HG03159 (cell line): ENCODE results near the gene ZNF679.
"Not testable (repeated sequence)": the region's sequence is repeated elsewhere in the genome, so short reads cannot be mapped to it uniquely, and the experiment has no call there.

ENCODE experiments used
- ATAC-seq: cut with Tn5 transposase; IDR thresholded peaks from one replicate; pipeline ENCODE4 v1.9.1; 2021; ENCODE audit warnings: mild to moderate bottlenecking, moderate library complexity; ENCODE audit not compliant: unreplicated experiment

The ZNF679 gene

DNA sequence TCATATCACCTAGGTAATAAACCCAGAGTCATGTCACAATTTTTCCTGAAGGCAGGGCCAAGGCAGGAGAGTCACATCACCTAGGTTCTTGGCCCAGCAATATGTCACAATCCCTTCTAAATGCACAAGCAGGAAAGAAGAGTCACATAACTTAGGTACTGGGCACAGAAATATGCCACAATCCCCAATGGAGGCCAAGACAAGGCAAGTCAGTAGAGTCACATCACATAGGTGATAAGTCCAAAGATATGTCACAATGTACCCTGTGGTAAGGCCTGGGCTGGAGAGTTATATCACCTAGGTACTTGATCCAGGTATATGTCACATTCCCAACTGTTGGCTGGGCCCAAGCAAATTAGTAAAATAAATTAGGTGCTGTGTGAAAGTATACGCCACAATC is at the start of gene ZNF679:
Gene ZNF679, plus strand, starts transcription at position 301 of the 400 bp plus-strand sequence. CDS start 20,644 bp downstream, outside the sequence.
- ATAC-seq = not testable (repeated sequence)

DNA sequence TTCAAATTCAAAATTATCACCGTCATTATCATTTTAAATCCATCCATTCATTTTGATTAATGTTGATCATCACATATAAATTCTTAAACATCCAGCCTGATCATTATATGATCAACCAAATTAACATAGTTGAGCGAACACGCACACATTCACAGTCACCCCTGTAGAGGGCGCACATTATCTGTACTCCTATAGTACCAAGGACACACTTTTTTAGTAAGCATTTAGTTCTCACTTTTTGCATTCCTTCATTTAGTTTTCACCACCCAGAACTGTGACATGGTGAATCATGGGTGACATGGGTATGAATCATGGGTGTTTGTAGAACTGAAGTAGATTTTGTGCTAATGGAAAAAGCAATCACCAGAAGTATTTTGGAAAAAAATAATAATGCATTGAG is 47.3 kb upstream of the ZNF679 start:
- no peak for ATAC-seq

DNA sequence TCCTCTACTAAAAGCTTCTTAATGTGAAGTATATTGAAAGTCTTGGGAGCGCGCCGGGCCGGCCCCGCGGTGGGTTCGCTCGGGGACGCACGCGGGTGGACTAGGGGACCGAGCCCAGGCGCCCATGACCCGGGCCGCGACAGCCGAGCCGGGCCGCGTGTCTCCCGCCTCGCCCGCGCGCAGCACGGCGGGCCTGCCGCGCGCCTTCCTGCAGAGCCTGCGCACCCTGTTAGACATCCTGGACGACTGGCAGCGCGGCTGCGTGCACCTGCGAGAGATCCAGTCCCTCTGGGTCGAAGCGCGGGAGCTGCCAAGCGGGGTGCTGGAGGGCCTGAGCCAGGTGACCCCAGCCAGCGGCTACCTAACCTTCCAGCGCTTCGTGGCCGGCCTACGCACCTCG is 46.7 kb upstream of the ZNF679 start:
- no peak for ATAC-seq

DNA sequence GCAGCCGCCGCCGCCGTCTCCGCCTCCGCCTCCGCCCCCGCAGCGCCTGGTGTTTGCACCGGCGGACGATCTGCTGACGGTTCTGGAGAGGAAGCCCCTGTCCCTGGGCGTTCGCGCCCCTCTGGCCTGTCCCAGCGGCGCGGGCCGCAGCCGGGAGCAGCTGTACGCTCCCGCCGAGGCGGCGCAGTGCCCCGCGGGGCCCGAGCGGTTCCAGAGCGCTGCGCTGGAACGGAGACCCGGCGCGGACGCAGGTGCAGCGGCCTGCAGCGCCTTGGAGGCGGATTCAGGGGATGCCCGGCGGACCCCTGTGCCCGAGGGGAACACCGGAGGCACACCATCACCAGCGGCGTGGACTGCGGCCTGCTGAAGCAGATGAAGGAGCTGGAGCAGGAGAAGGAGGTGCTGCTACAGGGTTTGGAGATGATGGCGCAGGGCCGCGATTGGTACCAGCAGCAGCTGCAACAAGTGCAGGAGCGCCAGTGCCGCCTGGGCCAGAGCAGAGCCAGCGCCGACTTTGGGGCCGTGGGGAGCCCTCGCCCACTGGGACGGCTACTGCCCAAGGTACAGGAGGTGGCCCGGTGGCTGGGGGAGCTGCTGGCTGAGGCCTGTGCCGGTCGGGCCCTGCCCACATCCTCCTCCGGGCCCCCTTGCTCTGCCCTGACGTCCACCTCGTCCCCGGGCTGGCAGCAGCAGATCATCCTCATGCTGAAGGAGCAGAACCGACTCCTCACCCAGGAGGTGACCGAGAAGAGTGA is 46.1 kb upstream of the ZNF679 start:
- no peak for ATAC-seq

DNA sequence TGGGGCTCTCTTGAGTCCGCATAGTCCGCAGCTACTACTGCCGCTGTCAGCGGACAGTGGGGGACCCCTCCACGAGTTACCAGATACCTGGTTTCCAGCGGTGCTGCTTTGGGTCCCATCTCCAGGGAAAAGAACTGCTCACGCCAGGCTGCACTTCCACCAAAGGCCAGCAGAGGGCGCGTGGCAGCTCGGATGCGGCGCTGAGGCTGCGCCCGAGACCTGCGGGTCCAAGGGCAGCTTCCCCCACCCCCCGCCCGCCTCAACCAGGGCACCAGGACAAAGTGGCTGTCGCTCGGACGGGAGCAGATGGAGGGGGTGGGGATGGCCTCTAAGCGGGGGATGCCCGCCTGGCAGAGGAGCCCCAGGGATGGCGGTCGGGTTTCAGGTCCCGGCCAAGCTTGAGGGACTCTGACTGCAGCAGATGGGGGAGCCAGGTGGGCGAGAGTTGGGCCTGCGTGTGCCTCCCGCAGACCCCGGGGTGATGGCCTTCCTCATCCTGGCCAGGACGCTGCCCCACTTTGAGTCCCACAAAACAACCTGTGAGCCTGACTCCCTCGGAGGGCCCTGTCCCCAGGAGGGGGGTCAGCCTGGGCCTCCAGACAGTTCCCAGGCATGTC is 45.0 kb upstream of the ZNF679 start:
- ATAC-seq = no peak

DNA sequence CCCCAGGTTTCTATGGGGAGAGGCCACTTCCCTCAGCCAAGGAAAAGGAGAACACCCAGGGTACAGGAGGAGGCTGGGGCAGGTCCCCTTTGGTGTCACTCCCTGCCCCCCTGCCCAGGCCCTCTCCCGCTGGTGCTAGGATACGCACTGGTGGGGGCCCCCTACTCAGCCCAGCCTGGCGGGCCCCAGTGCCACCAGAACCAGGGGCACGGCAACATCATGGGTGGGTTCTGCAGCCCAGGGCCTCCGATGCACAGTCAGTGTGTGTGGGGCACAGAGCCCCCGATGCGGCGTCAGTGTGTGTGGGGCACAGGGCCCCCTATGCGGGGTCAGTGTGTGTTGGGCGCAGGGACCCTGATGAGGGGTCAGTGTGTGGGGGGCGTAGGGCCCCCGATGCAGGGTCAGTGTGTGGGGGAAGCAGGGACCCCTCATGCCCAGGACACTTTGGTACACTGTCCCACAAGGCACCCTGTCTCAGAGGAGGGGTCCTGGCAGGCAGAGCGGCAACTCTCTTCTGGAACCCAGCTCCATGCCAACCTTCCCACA is 44.4 kb upstream of the ZNF679 start:
- ATAC-seq = no peak

DNA sequence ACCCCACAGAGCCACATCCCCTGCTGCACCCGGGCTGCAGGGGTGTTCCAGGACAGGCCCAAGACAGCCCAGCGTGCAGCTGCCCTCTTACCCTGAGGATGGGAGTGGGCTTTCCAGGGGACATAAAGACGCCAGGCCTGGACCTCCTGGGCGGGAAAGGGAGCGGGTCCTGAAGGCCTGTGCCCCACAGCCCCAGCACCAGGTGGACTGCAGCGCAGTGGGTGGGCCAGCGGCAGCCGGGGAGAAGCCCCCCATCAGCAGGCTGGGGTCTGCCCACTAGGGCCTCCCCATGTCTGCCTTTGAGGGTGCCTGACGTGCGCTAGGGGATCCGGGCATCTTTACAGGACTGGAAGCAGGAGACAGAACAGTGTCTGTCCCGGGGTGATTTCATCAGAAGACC is 43.9 kb upstream of the ZNF679 start:
- no peak for ATAC-seq

DNA sequence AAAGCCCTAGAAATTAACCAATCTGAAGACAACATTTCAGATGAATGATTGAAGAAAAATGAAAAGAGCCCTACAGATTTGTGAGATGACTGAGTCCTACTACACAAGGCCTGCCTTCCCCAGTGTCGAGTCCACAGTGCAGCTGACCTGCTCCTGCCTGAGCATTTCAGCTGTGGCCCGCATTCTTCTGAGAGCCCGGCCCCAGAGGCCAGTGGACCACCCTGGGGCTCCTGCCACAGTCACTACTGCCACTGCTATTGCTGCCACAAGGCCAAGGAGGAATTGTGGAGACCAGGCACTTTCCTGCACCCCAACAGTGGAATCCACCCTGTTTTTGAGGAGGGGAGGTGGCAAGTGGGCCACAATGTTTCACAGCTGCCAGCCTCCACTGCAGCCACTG is 40.9 kb upstream of the ZNF679 start:
- no peak for ATAC-seq

DNA sequence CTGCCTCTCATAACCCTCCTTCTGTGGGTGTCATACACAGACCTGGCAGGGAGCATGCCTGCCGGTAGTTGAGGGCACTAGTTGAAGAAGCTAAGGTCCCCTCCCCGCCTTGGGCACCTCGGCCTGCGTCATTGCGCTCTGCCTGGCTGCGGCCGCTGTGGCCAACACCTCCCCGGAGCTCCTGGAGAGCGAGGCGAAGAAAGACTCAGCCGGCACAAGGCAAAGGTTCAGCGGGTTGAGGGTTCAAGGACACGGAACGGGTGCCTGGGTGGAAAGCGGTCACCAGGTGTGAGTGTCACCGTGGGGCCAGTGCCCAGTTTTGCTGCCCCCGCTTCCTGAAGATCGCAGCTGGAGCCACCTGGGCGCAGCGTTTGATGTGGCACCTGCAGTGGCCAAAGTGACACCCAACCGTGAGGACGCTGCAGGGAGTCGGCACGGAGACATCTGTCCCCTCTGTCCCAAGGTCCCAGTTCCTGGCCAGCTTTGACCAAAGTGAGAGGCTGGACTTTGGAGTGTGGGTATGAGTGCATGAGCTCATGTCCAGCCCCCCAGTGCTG is 36.0 kb upstream of the ZNF679 start:
- ATAC-seq = no peak

DNA sequence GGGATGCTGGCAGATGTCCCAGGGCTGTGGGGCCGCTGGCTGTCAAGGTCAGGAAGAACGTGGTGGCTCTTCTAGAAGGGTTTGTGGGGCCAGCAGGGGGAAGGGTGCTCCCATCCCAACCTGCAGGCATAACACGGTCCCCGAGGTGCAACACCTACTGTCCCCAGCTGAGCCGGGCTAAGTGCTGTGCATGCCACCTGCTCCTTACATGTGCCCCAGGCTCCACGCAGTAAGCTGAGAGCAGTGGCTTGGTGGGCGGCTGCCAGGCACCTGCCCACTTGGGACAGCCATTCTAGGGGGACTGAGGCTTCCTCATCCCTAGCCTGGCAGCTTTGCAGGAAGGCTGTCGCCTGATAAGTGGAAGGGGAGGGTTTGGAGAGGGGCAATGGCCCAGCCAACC is 35.5 kb upstream of the ZNF679 start:
- no peak for ATAC-seq

DNA sequence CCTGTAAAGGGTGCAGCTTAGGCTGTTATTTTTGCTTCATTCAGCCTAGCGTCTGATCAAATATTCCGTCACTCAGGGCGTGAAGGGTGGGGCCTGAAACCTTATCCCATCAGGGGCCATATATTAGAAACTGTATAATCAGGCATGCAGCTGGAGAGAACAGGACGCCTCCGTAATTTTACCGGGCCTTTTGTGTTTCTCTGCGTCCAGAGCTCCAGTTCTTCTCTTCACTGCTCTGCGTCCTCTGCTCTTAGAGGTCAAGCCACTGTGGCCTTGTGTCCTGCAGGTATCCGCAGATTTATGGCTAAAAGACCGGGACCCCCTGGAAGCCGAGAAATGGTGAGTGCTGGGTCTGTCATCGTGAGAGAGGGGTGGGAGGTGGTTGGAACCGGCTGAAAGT is 21.4 kb upstream of the ZNF679 start, which contains the start of gene ZNF735:
Gene ZNF735, plus strand, starts transcription at position 301 of the 400 bp plus-strand sequence. Its CDS starts 0 bp downstream, at position 301.
- no peak for ATAC-seq

DNA sequence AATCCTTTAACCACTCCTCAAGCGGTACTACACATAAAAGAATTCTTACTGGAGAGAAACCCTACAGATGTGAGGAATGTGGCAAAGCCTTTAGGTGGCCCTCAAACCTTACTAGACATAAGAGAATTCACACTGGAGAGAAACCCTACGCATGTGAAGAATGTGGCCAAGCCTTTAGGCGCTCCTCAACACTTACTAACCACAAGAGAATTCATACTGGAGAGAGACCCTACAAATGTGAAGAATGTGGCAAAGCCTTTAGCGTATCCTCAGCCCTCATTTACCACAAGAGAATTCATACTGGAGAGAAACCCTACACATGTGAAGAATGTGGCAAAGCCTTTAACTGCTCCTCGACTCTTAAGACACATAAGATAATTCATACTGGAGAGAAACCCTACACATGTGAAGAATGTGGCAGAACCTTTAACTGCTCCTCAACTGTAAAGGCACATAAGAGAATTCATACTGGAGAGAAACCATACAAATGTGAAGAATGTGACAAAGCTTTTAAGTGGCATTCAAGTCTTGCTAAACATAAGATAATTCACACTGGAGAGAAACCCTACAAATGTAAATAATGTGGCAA is 8.5 kb upstream of the ZNF679 start:
- ATAC-seq = not testable (repeated sequence)

DNA sequence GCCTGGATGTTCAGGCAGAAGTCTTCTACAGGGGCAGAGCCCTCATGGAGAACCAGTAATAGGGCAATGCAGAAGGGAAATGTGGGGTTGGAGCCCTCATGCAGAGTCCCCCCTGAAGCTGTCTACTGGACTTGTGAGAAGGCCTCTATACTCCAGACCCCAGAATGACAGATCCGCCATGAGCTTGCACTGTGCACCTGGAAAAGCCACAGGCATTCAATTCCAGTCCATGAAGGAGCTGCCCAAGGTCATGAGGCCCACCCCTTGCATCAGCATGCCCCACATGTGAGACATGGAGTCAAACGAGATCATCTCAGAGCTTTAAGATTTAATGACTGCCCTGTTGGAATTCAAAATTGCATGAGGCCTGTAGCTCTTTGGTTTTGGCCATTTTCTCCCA is 4.9 kb upstream of the ZNF679 start:
- no peak for ATAC-seq

DNA sequence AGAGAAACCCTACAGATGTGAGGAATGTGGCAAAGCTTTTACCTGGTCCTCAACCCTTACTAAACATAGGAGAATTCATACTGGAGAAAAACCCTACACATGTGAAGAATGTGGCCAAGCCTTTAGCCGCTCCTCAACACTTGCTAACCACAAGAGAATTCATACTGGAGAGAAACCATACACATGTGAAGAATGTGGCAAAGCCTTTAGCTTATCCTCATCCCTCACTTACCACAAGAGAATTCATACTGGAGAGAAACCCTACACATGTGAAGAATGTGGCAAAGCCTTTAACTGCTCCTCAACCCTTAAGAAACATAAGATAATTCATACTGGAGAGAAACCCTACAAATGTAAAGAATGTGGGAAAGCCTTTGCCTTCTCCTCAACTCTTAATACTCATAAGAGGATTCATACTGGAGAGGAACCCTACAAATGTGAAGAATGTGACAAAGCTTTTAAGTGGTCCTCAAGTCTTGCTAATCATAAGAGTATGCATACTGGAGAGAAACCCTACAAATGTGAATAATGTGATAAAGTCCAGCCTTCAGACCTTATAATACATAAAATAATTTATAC is 38.2 kb downstream of the ZNF679 start:
- ATAC-seq = no peak

DNA sequence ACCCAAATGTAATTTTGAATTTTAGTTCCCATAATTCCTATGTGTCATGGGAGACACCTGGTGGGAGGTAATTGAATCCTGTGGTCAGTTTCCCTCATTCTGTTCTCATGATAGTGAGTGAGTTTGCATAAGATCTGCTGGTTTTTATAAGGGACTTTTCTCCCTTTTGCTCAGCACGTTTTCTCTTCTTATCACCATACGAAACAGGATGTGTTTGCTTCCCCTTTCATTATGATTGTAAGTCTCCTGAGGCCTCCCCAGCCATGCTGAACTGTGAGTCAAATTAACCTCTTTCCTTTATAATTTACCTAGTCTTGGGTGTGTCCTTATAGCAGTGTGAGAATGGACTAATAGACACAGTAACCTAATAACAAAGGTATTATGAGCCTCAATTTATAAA is 49.4 kb downstream of the ZNF679 start:
- ATAC-seq = no peak

DNA sequence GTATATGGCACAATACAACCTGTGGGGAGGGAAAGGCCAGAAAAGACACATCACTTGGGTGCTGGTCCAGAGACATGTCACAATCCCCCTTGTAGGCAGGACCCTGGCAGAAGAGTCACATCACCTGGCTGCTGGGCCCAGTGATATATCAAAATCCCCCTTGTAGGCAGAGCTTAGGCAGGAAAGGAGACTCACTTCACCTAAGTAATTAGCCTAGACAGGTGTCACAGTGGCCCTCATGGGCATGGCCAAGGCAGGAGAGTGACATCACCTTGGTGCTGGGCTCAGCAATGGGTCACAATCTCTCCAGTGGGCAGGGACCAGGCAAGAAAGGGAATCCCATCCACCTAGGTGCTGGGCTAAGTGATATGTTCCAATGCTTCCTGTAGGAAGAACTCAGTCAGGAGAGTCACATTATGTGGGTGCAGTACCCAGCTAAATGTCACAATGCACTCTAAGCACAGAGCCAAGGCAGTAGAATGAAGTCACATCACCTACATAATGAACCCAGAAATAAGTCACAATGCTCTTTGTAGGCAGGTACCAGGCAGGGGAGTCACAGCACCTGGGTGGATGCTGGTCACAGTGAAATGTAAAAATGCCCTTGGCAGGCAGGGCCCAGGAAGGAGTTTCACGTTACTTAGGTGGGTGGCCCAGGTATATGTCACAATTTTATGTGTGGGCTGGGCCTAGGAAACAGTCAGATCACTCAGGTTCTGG is 66.6 kb downstream of the ZNF679 start:
- no peak for ATAC-seq

DNA sequence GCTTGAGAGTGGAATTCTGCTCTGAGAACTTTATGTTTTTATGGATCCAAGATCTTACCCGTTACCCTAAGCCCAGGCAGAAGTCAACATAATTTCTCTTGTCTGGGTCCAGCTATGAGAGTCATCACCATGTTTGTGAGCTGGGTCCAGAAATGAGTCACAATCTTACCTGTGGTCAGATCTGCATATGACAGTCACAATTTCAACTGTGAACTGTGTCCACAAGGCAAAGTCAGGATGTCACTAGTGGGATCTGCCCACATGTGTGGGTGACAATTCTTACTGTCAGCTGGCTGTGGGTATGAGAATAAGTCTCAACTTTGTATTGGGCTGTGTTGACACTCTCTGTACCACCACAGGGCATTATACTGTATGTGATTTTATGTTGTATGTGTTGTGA is 69.1 kb downstream of the ZNF679 start:
- ATAC-seq = not testable (repeated sequence)

DNA sequence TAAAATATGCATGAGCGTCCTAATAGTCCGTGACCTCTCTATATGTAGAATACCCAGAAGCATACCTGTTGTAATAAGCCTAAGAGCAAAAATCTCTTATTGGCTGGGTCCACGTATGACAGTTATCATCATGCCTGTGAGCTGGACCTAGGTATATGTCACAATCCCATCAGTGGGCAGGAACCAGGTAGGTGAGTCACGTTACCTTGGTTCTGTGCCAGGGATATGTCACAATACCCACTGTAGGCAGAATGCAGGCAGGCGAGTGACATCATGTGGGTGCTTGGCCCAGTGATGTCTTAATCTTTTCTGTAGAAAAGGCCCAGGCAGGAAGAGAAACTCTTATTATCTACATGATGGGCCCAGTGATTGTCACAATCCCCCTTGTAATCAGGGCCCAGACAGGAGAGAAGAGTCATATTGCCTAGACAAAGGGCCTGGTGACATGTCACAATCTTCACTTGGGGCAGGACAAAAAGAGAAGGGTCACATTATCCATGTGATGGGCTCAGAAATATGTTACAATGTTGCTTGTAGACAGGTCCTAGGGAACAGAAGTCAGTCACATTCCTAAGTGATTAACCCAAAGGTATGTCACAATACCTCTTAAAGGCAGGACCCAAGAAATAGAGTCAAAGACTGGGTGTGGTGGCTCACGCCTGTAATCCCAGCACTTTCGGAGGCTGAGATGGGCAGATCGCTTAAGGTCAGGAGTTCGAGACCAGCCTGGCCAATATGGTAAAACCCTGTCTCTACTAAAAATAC is 72.5 kb downstream of the ZNF679 start:
- ATAC-seq = no peak

DNA sequence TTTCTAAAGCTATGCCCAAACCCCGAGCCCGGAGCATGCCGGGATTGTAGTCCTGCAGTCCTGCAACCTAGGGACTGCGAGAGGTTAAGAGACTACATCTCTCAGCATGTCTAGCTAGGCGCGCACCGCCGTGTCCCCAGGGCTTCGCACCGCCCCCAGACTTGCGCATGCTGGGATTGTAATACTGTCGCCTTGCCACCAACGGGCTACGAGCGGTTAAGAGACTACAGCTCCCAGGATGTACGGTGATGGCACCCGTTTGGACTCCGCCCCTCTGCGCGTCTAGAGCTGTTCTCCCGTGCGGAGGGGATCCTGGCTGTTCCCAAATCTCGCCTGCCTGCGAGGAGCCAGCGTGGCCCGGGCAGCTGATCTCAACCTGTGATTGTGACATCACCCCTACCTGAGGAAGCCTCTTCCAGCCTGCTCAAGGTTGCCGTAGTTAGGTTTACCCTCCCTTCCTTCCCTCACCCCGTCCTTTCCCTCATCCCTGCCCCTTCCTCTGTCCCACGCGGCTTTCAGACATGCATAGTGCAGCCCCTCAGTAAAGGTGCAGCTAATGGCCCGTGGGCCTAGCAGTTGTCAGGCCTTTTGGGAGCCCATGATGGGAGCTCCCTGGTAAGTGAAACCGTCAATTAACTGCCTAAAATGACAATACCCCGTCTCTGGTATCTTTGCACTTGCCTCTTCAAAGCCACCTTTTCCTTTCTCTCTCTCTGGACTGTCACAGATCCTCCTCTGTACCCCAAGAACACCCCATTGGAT is 79.2 kb downstream of the ZNF679 start:
- peak; percentile 97 for ATAC-seq
